ENCODE data around the gene UMODL1. TPM values are rescaled to one million over a fixed set of nuclear protein-coding genes. Genes with fewer than 3 reads are reported as not detected.

Gene UMODL1
- total and polyA plus RNA-seq, 5 donors from 2014 or later = 0.05 to 0.35 (median 0.07) TPM; not detected in 1

GRCh38 chr21:42144679-42145568, 73.8 kb downstream of the UMODL1 start:
- no peak overlapping the region for H3K4me3 ChIP-seq (ENCODE audit: low read depth, low read length)
- no peak overlapping the region for H3K4me3 Mint-ChIP-seq
- peaks cover 4% of the 10 kb centered on the region for H3K4me1 ChIP-seq (ENCODE audit: control insufficient read depth, insufficient read depth, low read length, poor library complexity, severe bottlenecking)
- no peaks in the 10 kb centered on the region for H3K9me3 Mint-ChIP-seq
- DNase-seq (no peak), ATAC-seq (ENCODE audit: low read depth in 2 of 2) (no peak)
- no peaks in the 10 kb centered on the region for H3K9me3 ChIP-seq (ENCODE audit: control insufficient read depth in 2 of 2, low read length in 2 of 2)
- no peaks in the 10 kb centered on the region for H3K27me3 Mint-ChIP-seq
- H3K36me3 ChIP-seq (ENCODE audit: control insufficient read depth, insufficient read depth, low read length) = no peaks in the 10 kb centered on the region
- H3K27ac ChIP-seq (ENCODE audit: insufficient read depth, low read length, poor library complexity, severe bottlenecking) = no peak overlapping the region
- H3K36me3 Mint-ChIP-seq = no peaks in the 10 kb centered on the region
- peaks cover 0 to 12% (median 6%) of the 10 kb centered on the region in 4 donors for H3K4me1 Mint-ChIP-seq
- peak overlapping the region in 2 of 3 donors; percentile 75 to 84 for H3K27ac Mint-ChIP-seq
- no peaks in the 10 kb centered on the region for H3K27me3 ChIP-seq (ENCODE audit: control insufficient read depth, insufficient read depth, low read length)

DNA sequence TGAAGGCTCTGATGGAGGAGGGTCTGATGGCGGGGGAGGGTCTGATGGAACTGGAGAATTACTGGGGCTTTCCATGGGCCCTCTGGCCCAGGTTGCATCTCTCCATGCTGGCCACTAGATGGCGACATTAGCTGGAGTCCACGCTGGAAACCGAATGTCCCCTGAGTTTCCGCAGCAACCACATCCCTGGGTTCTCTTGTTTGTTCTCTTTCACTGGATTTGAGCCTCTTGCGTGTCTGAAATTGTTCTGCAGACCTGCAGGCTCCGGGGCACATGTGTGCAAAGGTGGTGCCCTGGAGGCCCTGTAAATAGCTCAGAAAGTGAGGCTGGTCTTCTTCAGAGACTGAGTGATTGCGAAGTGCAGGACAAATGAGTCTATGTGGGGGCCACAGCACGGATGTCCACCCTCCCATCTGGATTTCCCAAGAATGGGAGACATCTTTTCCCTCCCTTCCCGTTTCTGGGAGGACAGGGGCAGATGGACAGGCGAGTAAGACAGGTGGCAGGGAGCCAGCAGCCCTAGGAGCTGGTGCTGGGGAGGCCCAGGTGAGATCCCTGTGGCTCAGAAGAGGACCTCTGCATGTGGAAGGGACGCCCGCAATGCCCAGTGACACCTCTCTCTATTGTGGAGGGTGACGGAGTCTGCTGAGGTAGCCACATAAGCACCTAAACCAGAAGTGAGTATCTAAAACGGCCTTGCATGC, 74.6 kb downstream of the UMODL1 start:
- Mint-ChIP-seq H3K27me3 (no peaks in the 10 kb centered on the region), H3K9me3 (no peaks in the 10 kb centered on the region), H3K36me3 (no peaks in the 10 kb centered on the region), H3K4me3 (no peak overlapping the region), H3K4me1 (peaks cover 0 to 12% (median 6%) of the 10 kb centered on the region in 4 donors), H3K27ac (peak overlapping the region in 2 of 3 donors; percentile 75 to 84)
- no peaks in the 10 kb centered on the region for H3K27me3 ChIP-seq (ENCODE audit: control insufficient read depth, insufficient read depth, low read length)
- no peaks in the 10 kb centered on the region for H3K9me3 ChIP-seq (ENCODE audit: control insufficient read depth in 2 of 2, low read length in 2 of 2)
- no peak overlapping the region for H3K4me3 ChIP-seq (ENCODE audit: low read depth, low read length)
- DNase-seq = peak; percentile 53 to 72 (median 67)
- no peak overlapping the region for H3K27ac ChIP-seq (ENCODE audit: insufficient read depth, low read length, poor library complexity, severe bottlenecking)
- ATAC-seq (ENCODE audit: low read depth in 2 of 2) = peak; percentile 66 to 82
- peaks cover 4% of the 10 kb centered on the region for H3K4me1 ChIP-seq (ENCODE audit: control insufficient read depth, insufficient read depth, low read length, poor library complexity, severe bottlenecking)
- H3K36me3 ChIP-seq (ENCODE audit: control insufficient read depth, insufficient read depth, low read length) = no peaks in the 10 kb centered on the region

DNA sequence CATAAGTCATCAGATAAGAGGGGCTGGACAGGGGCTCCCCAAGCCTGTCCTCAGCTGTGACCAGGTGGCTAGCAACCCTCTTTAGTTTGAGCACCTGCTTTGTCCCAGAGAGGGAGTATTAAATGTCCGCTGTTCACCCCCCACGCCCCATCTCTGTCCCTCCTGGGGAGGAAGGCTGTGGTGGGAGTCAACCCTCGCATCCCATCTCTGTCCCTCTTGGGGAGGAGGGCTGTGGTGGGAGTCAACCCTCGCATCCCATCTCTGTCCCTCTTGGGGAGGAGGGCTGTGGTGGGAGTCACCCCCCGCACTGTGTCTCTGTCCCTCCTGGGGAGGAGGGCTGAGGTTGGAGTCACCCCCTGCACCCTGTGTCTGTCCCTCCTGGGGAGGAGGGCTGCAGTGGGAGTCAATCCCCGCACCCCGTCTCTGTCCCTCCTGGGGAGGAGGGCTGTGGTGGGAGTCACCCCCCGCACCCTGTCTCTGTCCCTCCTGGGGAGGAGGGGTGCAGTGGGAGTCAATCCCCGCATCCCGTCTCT, 75.2 kb downstream of the UMODL1 start:
- H3K27ac Mint-ChIP-seq = no peak overlapping the region
- H3K4me1 ChIP-seq (ENCODE audit: control insufficient read depth, insufficient read depth, low read length, poor library complexity, severe bottlenecking) = peaks cover 4% of the 10 kb centered on the region
- no peaks in the 10 kb centered on the region for H3K36me3 Mint-ChIP-seq
- ATAC-seq (ENCODE audit: low read depth in 2 of 2) (no peak), DNase-seq (no peak)
- no peaks in the 10 kb centered on the region for H3K9me3 ChIP-seq (ENCODE audit: control insufficient read depth in 2 of 2, low read length in 2 of 2)
- peaks cover 0 to 12% (median 6%) of the 10 kb centered on the region in 4 donors for H3K4me1 Mint-ChIP-seq
- H3K9me3 Mint-ChIP-seq = no peaks in the 10 kb centered on the region
- no peak overlapping the region for H3K4me3 Mint-ChIP-seq
- no peaks in the 10 kb centered on the region for H3K36me3 ChIP-seq (ENCODE audit: control insufficient read depth, insufficient read depth, low read length)
- H3K4me3 ChIP-seq (ENCODE audit: low read depth, low read length) = no peak overlapping the region
- H3K27ac ChIP-seq (ENCODE audit: insufficient read depth, low read length, poor library complexity, severe bottlenecking) = no peak overlapping the region
- no peaks in the 10 kb centered on the region for H3K27me3 ChIP-seq (ENCODE audit: control insufficient read depth, insufficient read depth, low read length)
- no peaks in the 10 kb centered on the region for H3K27me3 Mint-ChIP-seq

DNA sequence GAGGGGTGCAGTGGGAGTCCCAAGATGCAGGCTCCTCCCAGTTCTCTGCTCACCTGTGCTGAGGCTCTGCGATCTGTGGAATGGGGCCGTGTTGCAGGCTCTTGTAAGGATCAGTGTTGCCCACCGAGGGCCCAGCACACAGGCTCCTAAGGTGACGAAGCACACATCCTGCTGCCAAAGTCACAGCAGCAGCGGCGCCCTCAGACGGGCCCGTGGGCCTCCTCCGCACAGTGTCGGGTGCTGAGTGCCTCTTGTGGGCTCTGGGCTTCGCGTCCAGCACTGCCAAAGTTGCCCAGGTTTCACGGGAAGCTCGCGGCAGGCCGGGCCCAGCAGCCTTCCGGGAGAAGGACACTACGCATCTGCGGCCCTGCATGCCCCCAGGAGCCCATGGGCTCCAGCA, 75.7 kb downstream of the UMODL1 start:
- no peaks in the 10 kb centered on the region for H3K36me3 ChIP-seq (ENCODE audit: control insufficient read depth, insufficient read depth, low read length)
- no peak for DNase-seq
- H3K27ac ChIP-seq (ENCODE audit: insufficient read depth, low read length, poor library complexity, severe bottlenecking) = no peak overlapping the region
- no peaks in the 10 kb centered on the region for H3K9me3 ChIP-seq (ENCODE audit: control insufficient read depth in 2 of 2, low read length in 2 of 2)
- Mint-ChIP-seq H3K4me3 (no peak overlapping the region), H3K27me3 (no peaks in the 10 kb centered on the region), H3K4me1 (peaks cover 0 to 12% (median 6%) of the 10 kb centered on the region in 4 donors), H3K9me3 (no peaks in the 10 kb centered on the region), H3K36me3 (no peaks in the 10 kb centered on the region), H3K27ac (no peak overlapping the region)
- H3K27me3 ChIP-seq (ENCODE audit: control insufficient read depth, insufficient read depth, low read length) = no peaks in the 10 kb centered on the region
- ATAC-seq (ENCODE audit: low read depth in 2 of 2) = no peak
- H3K4me3 ChIP-seq (ENCODE audit: low read depth, low read length) = no peak overlapping the region
- peaks cover 4% of the 10 kb centered on the region for H3K4me1 ChIP-seq (ENCODE audit: control insufficient read depth, insufficient read depth, low read length, poor library complexity, severe bottlenecking)

DNA sequence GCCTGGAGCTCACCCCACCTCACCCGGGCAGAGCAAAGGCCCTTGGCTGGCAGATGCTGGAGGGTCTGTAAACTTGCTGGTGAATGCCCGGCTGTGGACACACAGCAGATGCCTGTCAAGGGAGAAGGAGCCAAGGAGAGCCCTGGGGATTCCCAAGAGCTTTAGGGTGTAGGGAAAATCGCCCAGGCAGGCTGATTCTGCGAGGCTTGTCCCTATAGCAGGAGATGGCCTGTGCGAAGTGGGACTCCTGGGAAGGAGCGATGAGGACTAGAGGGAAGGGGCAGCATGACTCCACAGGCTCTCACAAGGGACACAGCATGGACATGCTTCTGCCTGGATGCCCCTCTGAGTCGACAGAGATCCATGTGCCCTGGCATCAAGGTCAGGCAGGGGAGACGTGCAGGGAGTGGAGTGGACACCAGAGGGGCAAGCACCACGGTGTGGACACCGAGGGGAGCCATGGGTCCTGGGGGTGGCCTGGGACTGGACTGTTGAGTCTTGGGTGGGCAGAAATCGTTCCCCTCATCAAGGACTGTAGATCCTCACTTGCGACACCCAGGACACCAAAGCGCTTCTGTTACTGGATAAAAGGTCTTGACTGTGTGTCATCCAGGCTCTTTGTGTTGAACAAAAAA, 76.4 kb downstream of the UMODL1 start:
- Mint-ChIP-seq H3K36me3 (no peaks in the 10 kb centered on the region), H3K4me3 (no peak overlapping the region), H3K27me3 (peaks cover 4% of the 10 kb centered on the region), H3K4me1 (peaks cover 0 to 14% (median 6%) of the 10 kb centered on the region in 4 donors), H3K27ac (no peak overlapping the region), H3K9me3 (no peaks in the 10 kb centered on the region)
- H3K4me3 ChIP-seq (ENCODE audit: low read depth, low read length) = no peak overlapping the region
- H3K27ac ChIP-seq (ENCODE audit: insufficient read depth, low read length, poor library complexity, severe bottlenecking) = no peak overlapping the region
- H3K9me3 ChIP-seq (ENCODE audit: control insufficient read depth in 2 of 2, low read length in 2 of 2) = no peaks in the 10 kb centered on the region
- ATAC-seq (ENCODE audit: low read depth in 2 of 2) (no peak), DNase-seq (no peak)
- peaks cover 4% of the 10 kb centered on the region for H3K4me1 ChIP-seq (ENCODE audit: control insufficient read depth, insufficient read depth, low read length, poor library complexity, severe bottlenecking)
- no peaks in the 10 kb centered on the region for H3K27me3 ChIP-seq (ENCODE audit: control insufficient read depth, insufficient read depth, low read length)
- no peaks in the 10 kb centered on the region for H3K36me3 ChIP-seq (ENCODE audit: control insufficient read depth, insufficient read depth, low read length)

GRCh38 chr21:42148097-42148496, 77.0 kb downstream of the UMODL1 start:
- Mint-ChIP-seq H3K4me3 (no peak overlapping the region), H3K36me3 (no peaks in the 10 kb centered on the region), H3K27me3 (peaks cover 6% of the 10 kb centered on the region), H3K27ac (no peak overlapping the region), H3K4me1 (peaks cover 0 to 16% (median 6%) of the 10 kb centered on the region in 4 donors), H3K9me3 (no peaks in the 10 kb centered on the region)
- peaks cover 4% of the 10 kb centered on the region for H3K4me1 ChIP-seq (ENCODE audit: control insufficient read depth, insufficient read depth, low read length, poor library complexity, severe bottlenecking)
- ATAC-seq (ENCODE audit: low read depth in 2 of 2) (no peak), DNase-seq (no peak)
- H3K4me3 ChIP-seq (ENCODE audit: low read depth, low read length) = no peak overlapping the region
- no peaks in the 10 kb centered on the region for H3K36me3 ChIP-seq (ENCODE audit: control insufficient read depth, insufficient read depth, low read length)
- no peaks in the 10 kb centered on the region for H3K9me3 ChIP-seq (ENCODE audit: control insufficient read depth in 2 of 2, low read length in 2 of 2)
- no peak overlapping the region for H3K27ac ChIP-seq (ENCODE audit: insufficient read depth, low read length, poor library complexity, severe bottlenecking)
- no peaks in the 10 kb centered on the region for H3K27me3 ChIP-seq (ENCODE audit: control insufficient read depth, insufficient read depth, low read length)

GRCh38 chr21:42148584-42148983, 77.5 kb downstream of the UMODL1 start:
- Mint-ChIP-seq H3K36me3 (no peaks in the 10 kb centered on the region), H3K4me3 (no peak overlapping the region), H3K4me1 (peaks cover 0 to 16% (median 6%) of the 10 kb centered on the region in 4 donors), H3K9me3 (no peaks in the 10 kb centered on the region), H3K27ac (no peak overlapping the region), H3K27me3 (peaks cover 6% of the 10 kb centered on the region)
- DNase-seq = no peak
- Histone ChIP-seq H3K27me3 (ENCODE audit: control insufficient read depth, insufficient read depth, low read length) (no peaks in the 10 kb centered on the region), H3K36me3 (ENCODE audit: control insufficient read depth, insufficient read depth, low read length) (no peaks in the 10 kb centered on the region), H3K27ac (ENCODE audit: insufficient read depth, low read length, poor library complexity, severe bottlenecking) (no peak overlapping the region), H3K4me1 (ENCODE audit: control insufficient read depth, insufficient read depth, low read length, poor library complexity, severe bottlenecking) (peaks cover 4% of the 10 kb centered on the region), H3K4me3 (ENCODE audit: low read depth, low read length) (no peak overlapping the region), H3K9me3 (ENCODE audit: control insufficient read depth in 2 of 2, low read length in 2 of 2) (no peaks in the 10 kb centered on the region)
- no peak for ATAC-seq (ENCODE audit: low read depth in 2 of 2)
